ENCODE results near the gene SPAG5.

GRCh38 chr17:28540231-28540630, 58.6 kb downstream of the SPAG5 start:
- TF ChIP-seq CTCF (IDR thresholded peaks at IDR 0.05) (no peak), POLR2A (IDR thresholded peaks at IDR 0.05) (no peak)

Measured in esophagus squamous epithelium (tissue), 4 donors.